ENCODE results near the gene TMPRSS6.

The TMPRSS6 gene

GRCh38 chr22:37090920-37091695 lies 18.4 kb downstream of the TMPRSS6 start:
- peaks cover 30% of the 10 kb centered on the region for H3K27me3 ChIP-seq
- H3K4me3 ChIP-seq (ENCODE audit: low read depth in 1 of 2, low read length in 1 of 2) = no peak overlapping the region
- H3K36me3 ChIP-seq = no peaks in the 10 kb centered on the region
- no peaks in the 10 kb centered on the region for H3K4me1 ChIP-seq (ENCODE audit: control insufficient read depth in 1 of 2, insufficient read depth in 1 of 2, low read depth in 1 of 2, low read length in 1 of 2)
- TF ChIP-seq, protein P1, sequence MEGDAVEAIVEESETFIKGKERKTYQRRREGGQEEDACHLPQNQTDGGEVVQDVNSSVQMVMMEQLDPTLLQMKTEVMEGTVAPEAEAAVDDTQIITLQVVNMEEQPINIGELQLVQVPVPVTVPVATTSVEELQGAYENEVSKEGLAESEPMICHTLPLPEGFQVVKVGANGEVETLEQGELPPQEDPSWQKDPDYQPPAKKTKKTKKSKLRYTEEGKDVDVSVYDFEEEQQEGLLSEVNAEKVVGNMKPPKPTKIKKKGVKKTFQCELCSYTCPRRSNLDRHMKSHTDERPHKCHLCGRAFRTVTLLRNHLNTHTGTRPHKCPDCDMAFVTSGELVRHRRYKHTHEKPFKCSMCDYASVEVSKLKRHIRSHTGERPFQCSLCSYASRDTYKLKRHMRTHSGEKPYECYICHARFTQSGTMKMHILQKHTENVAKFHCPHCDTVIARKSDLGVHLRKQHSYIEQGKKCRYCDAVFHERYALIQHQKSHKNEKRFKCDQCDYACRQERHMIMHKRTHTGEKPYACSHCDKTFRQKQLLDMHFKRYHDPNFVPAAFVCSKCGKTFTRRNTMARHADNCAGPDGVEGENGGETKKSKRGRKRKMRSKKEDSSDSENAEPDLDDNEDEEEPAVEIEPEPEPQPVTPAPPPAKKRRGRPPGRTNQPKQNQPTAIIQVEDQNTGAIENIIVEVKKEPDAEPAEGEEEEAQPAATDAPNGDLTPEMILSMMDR (IDR thresholded peaks at IDR 0.05) = no peak
- no peak overlapping the region for H3K27ac ChIP-seq
- H3K9me3 ChIP-seq = no peaks in the 10 kb centered on the region

GRCh38 chr22:37089434-37089833 lies 20.1 kb downstream of the TMPRSS6 start:
- Histone ChIP-seq H3K9me3 (no peaks in the 10 kb centered on the region), H3K4me1 (ENCODE audit: control insufficient read depth in 1 of 2, insufficient read depth in 1 of 2, low read depth in 1 of 2, low read length in 1 of 2) (no peaks in the 10 kb centered on the region), H3K27me3 (peaks cover 24% of the 10 kb centered on the region), H3K4me3 (ENCODE audit: low read depth in 1 of 2, low read length in 1 of 2) (no peak overlapping the region), H3K27ac (no peak overlapping the region), H3K36me3 (no peaks in the 10 kb centered on the region)
- TF ChIP-seq, protein P1 (IDR thresholded peaks at IDR 0.05) = no peak

DNA sequence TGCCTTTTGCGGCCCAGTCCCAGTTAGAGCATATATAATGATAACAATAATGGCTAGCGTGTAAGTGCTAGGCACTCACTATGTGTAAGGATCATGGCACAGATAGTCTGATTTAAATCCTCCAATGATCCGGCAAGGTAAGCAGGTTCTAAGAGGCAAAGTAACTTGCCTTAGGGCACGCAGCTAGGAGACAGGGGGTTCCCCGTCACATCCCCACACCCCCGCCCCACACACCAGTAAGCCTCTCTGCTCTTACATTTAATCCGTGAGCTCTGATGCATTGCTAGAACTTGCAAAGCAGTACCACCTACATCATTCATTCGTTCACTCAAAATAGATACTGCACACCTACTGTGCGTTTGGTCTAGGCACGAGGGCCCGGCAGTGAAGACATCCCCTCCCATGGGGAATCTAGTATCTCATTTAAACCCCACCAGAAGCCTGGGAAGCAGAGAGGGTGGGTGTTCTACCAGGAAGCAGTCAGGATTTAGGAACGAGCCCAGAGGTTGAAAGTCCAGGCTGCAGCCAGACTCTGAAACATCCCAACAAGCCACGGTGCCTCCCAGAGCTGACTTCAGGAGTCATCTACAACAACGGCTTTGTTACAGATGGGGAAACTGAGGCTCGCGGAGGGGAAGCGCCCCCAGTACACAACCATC lies 20.6 kb downstream of the TMPRSS6 start:
- Histone ChIP-seq H3K27me3 (peaks cover 19% of the 10 kb centered on the region), H3K4me3 (ENCODE audit: low read depth in 1 of 2, low read length in 1 of 2) (no peak overlapping the region), H3K36me3 (no peaks in the 10 kb centered on the region), H3K27ac (no peak overlapping the region), H3K9me3 (no peaks in the 10 kb centered on the region), H3K4me1 (ENCODE audit: control insufficient read depth in 1 of 2, insufficient read depth in 1 of 2, low read depth in 1 of 2, low read length in 1 of 2) (no peaks in the 10 kb centered on the region)
- TF ChIP-seq, protein P1 (IDR thresholded peaks at IDR 0.05) = no peak

DNA sequence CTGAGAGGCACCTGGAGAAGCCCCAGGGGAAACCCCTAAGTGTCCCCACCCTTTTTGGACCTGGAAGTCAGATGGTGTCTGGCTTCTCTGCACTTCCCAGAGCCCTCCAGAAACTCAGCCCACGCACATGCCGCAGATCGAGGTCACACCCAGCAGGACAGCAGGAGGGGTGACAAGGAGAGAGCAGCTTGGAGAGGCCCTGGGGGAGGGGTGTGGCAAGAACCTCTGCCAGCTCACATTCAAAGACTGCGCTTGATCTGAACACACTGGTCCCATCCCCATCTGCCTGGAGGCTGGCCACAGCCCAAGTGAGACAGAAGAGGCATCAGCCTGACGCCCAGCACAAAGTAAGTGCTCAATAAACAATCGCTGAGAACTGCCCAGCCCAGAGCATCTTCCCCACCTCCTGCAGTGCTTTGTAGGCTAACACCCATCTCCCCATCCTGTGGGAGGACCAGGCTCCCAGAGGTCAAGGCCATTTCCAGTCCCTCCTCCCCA lies 21.4 kb downstream of the TMPRSS6 start:
- Histone ChIP-seq H3K36me3 (no peaks in the 10 kb centered on the region), H3K4me1 (ENCODE audit: control insufficient read depth in 1 of 2, insufficient read depth in 1 of 2, low read depth in 1 of 2, low read length in 1 of 2) (no peaks in the 10 kb centered on the region), H3K27me3 (peaks cover 19% of the 10 kb centered on the region), H3K4me3 (ENCODE audit: low read depth in 1 of 2, low read length in 1 of 2) (no peak overlapping the region), H3K9me3 (no peaks in the 10 kb centered on the region), H3K27ac (no peak overlapping the region)
- TF ChIP-seq, protein P1 (IDR thresholded peaks at IDR 0.05) = no peak

DNA sequence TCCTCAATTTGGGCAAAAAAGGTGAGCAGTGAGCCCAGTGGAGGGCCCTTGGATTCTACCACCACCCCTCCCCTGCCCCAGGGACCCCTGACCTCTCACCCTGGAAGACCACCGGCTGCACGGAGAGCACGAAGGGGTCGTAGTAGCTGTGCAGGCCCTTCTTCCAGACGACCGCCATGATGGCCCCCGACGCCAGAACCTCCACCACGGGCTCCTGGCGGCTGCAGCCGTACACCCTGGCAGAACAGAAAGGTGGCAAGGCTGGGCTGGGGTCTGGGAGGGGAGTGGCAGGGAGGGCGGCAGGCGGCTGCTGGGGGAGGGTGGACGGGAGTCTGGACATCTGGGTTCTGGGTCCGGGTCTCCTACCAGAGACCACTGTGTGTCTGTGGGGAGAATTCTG lies 23.3 kb downstream of the TMPRSS6 start:
- Histone ChIP-seq H3K27me3 (peaks cover 19% of the 10 kb centered on the region), H3K27ac (no peak overlapping the region), H3K4me3 (ENCODE audit: low read depth in 1 of 2, low read length in 1 of 2) (no peak overlapping the region), H3K9me3 (no peaks in the 10 kb centered on the region), H3K4me1 (ENCODE audit: control insufficient read depth in 1 of 2, insufficient read depth in 1 of 2, low read depth in 1 of 2, low read length in 1 of 2) (no peaks in the 10 kb centered on the region), H3K36me3 (no peaks in the 10 kb centered on the region)
- TF ChIP-seq, protein P1 (IDR thresholded peaks at IDR 0.05) = no peak
